HEK293 (cell line): ENCODE results near the gene GAK.

Experiments used
- CTCF ChIA-PET: fragments of 350-600 bp; formaldehyde crosslinking; extraction: SDS; loops from one replicate; lab custom pipeline; 2021; ENCODE audit warnings: antibody characterized with exemption; lab: Yijun Ruan, JAX
- POLR2A ChIA-PET: fragments of 300-600 bp; formaldehyde crosslinking; extraction: SDS; loops from one replicate; lab custom pipeline; 2020; ENCODE audit warnings: antibody characterized with exemption, inconsistent platforms; lab: Yijun Ruan, JAX
- H3K27ac ChIP-seq: fragments of 200-500 bp; sonication (Bioruptor generic); 2 replicates; pipeline ENCODE4 v1.5.1; 2014; ENCODE audit warnings: low read depth, low read length, control low read depth, inconsistent platforms; ENCODE audit errors: extremely low read depth
- H3K36me3 ChIP-seq, 2 experiments: fragments of 200-500 bp in 1 of 2; sonication (Bioruptor generic) in 1 of 2; 1 replicate in 1 of 2; 2 replicates in 1 of 2; pipeline ENCODE4 v1.5.1; 2014 to 2017; ENCODE audit warnings: inconsistent platforms in 2 of 2, low read length in 2 of 2; ENCODE audit not compliant: control insufficient read depth in 2 of 2, insufficient read depth in 1 of 2
- H3K4me1 ChIP-seq: fragments of 200-500 bp; sonication (Bioruptor generic); 2 replicates; pipeline ENCODE4 v1.5.1; 2014; ENCODE audit warnings: mild to moderate bottlenecking, low read length, inconsistent platforms; ENCODE audit not compliant: control insufficient read depth, insufficient read depth
- H3K4me3 ChIP-seq: 2 replicates; pipeline ENCODE4 v1.5.1; 2011; ENCODE audit warnings: low read depth, mild to moderate bottlenecking, control low read depth, low read length, moderate library complexity
- H3K9me3 ChIP-seq: fragments of 200-500 bp; sonication (Bioruptor generic); 2 replicates; pipeline ENCODE4 v1.5.1; 2014; ENCODE audit warnings: low read depth, low read length, inconsistent platforms; ENCODE audit not compliant: control insufficient read depth, insufficient read depth
- BCL11A ChIP-seq: fragments of 450-650 bp; formaldehyde crosslinking; IDR thresholded peaks from 2 replicates; pipeline ENCODE4 v1.5.1; 2016; ENCODE audit warnings: low read depth, missing biosample characterization, missing genetic modification characterization
- GLI2 ChIP-seq: fragments of 450-650 bp; formaldehyde crosslinking; IDR thresholded peaks from 2 replicates; pipeline ENCODE4; 2017; ENCODE audit warnings: missing biosample characterization, missing genetic modification characterization, low read depth, borderline replicate concordance
- GLIS1 ChIP-seq: fragments of 450-650 bp; formaldehyde crosslinking; IDR thresholded peaks from 2 replicates; pipeline ENCODE4 v1.5.1; 2016; ENCODE audit warnings: missing biosample characterization, missing genetic modification characterization
- GLIS2 ChIP-seq: fragments of 450-650 bp; formaldehyde crosslinking; IDR thresholded peaks from 2 replicates; pipeline ENCODE4 v1.5.1; 2016; ENCODE audit warnings: missing biosample characterization, missing genetic modification characterization
- HOXC10 ChIP-seq: sonication (generic); formaldehyde crosslinking; IDR thresholded peaks from 2 replicates; pipeline ENCODE4 v1.8.1; 2023; ENCODE audit warnings: mild to moderate bottlenecking, missing genetic modification reagents
- KLF1 ChIP-seq: fragments of 450-650 bp; formaldehyde crosslinking; IDR thresholded peaks from 2 replicates; pipeline ENCODE4 v1.5.1; 2016; ENCODE audit warnings: missing biosample characterization, missing genetic modification characterization
- KLF10 ChIP-seq: fragments of 450-650 bp; IDR thresholded peaks from 2 replicates; pipeline ENCODE4 v1.5.1; 2018; ENCODE audit warnings: missing biosample characterization, mild to moderate bottlenecking, missing genetic modification characterization
- KLF9 ChIP-seq: fragments of 450-650 bp; formaldehyde crosslinking; IDR thresholded peaks from 2 replicates; pipeline ENCODE4 v1.5.1; 2016; ENCODE audit warnings: missing biosample characterization, missing genetic modification characterization, low read depth
- MZF1 ChIP-seq: fragments of 450-650 bp; formaldehyde crosslinking; IDR thresholded peaks from 2 replicates; pipeline ENCODE4 v1.5.1; 2017; ENCODE audit warnings: missing biosample characterization, missing genetic modification characterization, borderline replicate concordance
- OVOL3 ChIP-seq: fragments of 450-650 bp; formaldehyde crosslinking; IDR thresholded peaks from 2 replicates; pipeline ENCODE4 v1.5.1; 2016; ENCODE audit warnings: missing biosample characterization, missing genetic modification characterization
- PRDM1 ChIP-seq: fragments of 450-650 bp; formaldehyde crosslinking; IDR thresholded peaks from 2 replicates; pipeline ENCODE4; 2016; ENCODE audit warnings: missing biosample characterization, missing genetic modification characterization
- SP3 ChIP-seq: fragments of 450-650 bp; formaldehyde crosslinking; IDR thresholded peaks from 2 replicates; pipeline ENCODE4 v1.5.1; 2016; ENCODE audit warnings: missing biosample characterization, missing genetic modification characterization
- TCF7L2 ChIP-seq: IDR thresholded peaks from 2 replicates; pipeline ENCODE4 v1.6.1; 2011; ENCODE audit warnings: low read depth, mild to moderate bottlenecking, inconsistent platforms, low read length, moderate library complexity, borderline replicate concordance
- ZBTB8A ChIP-seq: fragments of 450-650 bp; formaldehyde crosslinking; IDR thresholded peaks from 2 replicates; pipeline ENCODE4 v1.5.1; 2016; ENCODE audit warnings: missing biosample characterization, missing genetic modification characterization
- ZNF2 ChIP-seq: fragments of 450-650 bp; formaldehyde crosslinking; IDR thresholded peaks from 2 replicates; pipeline ENCODE4 v1.5.1; 2016; ENCODE audit warnings: missing biosample characterization, missing genetic modification characterization
- ZNF514 ChIP-seq: fragments of 450-650 bp; formaldehyde crosslinking; IDR thresholded peaks from 2 replicates; pipeline ENCODE4 v1.5.1; 2016; ENCODE audit warnings: missing biosample characterization, missing genetic modification characterization
- ZNF560 ChIP-seq: fragments of 450-650 bp; formaldehyde crosslinking; IDR thresholded peaks from 2 replicates; pipeline ENCODE4 v1.5.1; 2017; ENCODE audit warnings: missing biosample characterization, missing genetic modification characterization, borderline replicate concordance
- ZNF585B ChIP-seq: fragments of 450-650 bp; formaldehyde crosslinking; IDR thresholded peaks from 2 replicates; pipeline ENCODE4 v1.5.1; 2016; ENCODE audit warnings: missing biosample characterization, missing genetic modification characterization
- ZNF600 ChIP-seq: fragments of 450-650 bp; formaldehyde crosslinking; IDR thresholded peaks from 2 replicates; pipeline ENCODE4 v1.5.1; 2016; ENCODE audit warnings: missing biosample characterization, missing genetic modification characterization
- ZNF837 ChIP-seq: fragments of 450-650 bp; formaldehyde crosslinking; IDR thresholded peaks from 2 replicates; pipeline ENCODE4 v1.5.1; 2016; ENCODE audit warnings: missing biosample characterization, missing genetic modification characterization
- ZSCAN16 ChIP-seq: fragments of 450-650 bp; formaldehyde crosslinking; IDR thresholded peaks from 2 replicates; pipeline ENCODE4 v1.5.1; 2016; ENCODE audit warnings: missing biosample characterization, missing genetic modification characterization
- TF ChIP-seq, protein P1 (sequence below): fragments of 450-650 bp; formaldehyde crosslinking; IDR thresholded peaks from 2 replicates; pipeline ENCODE4 v1.5.1; 2016; ENCODE audit warnings: missing biosample characterization, missing genetic modification characterization
- TF ChIP-seq, protein P2 (sequence below): fragments of 450-650 bp; formaldehyde crosslinking; IDR thresholded peaks from 2 replicates; pipeline ENCODE4 v1.5.1; 2016; ENCODE audit warnings: missing biosample characterization, missing genetic modification characterization
- TF ChIP-seq, protein P3 (sequence below): fragments of 450-650 bp; formaldehyde crosslinking; IDR thresholded peaks from 2 replicates; pipeline ENCODE4 v1.5.1; 2016; ENCODE audit warnings: missing biosample characterization, missing genetic modification characterization
- TF ChIP-seq, protein P4 (sequence below): fragments of 450-650 bp; formaldehyde crosslinking; IDR thresholded peaks from 2 replicates; pipeline ENCODE4 v1.5.1; 2016; ENCODE audit warnings: missing biosample characterization, missing genetic modification characterization
- TF ChIP-seq, protein P5 (sequence below): fragments of 450-650 bp; formaldehyde crosslinking; IDR thresholded peaks from 2 replicates; pipeline ENCODE4 v1.5.1; 2017; ENCODE audit warnings: missing biosample characterization, missing genetic modification characterization

GAK gene

DNA sequence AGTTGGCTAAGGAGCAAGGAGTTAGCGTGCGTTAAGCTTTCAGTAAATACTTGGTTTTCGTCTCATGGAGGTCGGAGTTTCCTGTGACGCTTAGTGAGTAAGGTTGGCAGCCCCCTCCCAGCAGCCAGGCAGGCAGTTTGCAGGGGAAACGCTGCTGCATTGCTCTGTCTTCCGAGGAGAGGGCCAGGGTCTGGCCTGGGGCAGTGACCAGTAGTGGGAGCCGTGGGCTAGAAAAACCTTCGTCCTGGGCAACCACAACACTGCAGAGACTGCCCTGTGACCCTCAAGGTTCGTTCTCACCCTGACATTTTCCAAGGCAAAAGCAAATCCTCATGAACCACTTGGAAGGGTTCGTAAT is 576 bp upstream of the GAK start:
- Histone ChIP-seq H3K4me3 (peak overlapping the region; percentile 94), H3K36me3 (no peaks in the 10 kb centered on the region), H3K4me1 (peaks cover 5% of the 10 kb centered on the region; the same call in 1 of the 2 replicates), H3K9me3 (no peaks in the 10 kb centered on the region)
- POLR2A ChIA-PET = interaction anchor here (0.8 to 1.2 kb wide), 5 partner anchors 9 to 151 kb away, joined by 3 to 4 read pairs (median 3); no protein-coding TSS in a partner anchor
- CTCF ChIA-PET = no interaction called here
- TF ChIP-seq KLF10 = no peak
- TF ChIP-seq, protein P1, sequence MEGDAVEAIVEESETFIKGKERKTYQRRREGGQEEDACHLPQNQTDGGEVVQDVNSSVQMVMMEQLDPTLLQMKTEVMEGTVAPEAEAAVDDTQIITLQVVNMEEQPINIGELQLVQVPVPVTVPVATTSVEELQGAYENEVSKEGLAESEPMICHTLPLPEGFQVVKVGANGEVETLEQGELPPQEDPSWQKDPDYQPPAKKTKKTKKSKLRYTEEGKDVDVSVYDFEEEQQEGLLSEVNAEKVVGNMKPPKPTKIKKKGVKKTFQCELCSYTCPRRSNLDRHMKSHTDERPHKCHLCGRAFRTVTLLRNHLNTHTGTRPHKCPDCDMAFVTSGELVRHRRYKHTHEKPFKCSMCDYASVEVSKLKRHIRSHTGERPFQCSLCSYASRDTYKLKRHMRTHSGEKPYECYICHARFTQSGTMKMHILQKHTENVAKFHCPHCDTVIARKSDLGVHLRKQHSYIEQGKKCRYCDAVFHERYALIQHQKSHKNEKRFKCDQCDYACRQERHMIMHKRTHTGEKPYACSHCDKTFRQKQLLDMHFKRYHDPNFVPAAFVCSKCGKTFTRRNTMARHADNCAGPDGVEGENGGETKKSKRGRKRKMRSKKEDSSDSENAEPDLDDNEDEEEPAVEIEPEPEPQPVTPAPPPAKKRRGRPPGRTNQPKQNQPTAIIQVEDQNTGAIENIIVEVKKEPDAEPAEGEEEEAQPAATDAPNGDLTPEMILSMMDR = peak; percentile 64; the same call in 1 of the 2 replicates
- TF ChIP-seq, all 188 proteins: peak for 1
- peak overlapping the region; percentile 26; the same call in 1 of the 2 replicates for H3K27ac ChIP-seq

DNA sequence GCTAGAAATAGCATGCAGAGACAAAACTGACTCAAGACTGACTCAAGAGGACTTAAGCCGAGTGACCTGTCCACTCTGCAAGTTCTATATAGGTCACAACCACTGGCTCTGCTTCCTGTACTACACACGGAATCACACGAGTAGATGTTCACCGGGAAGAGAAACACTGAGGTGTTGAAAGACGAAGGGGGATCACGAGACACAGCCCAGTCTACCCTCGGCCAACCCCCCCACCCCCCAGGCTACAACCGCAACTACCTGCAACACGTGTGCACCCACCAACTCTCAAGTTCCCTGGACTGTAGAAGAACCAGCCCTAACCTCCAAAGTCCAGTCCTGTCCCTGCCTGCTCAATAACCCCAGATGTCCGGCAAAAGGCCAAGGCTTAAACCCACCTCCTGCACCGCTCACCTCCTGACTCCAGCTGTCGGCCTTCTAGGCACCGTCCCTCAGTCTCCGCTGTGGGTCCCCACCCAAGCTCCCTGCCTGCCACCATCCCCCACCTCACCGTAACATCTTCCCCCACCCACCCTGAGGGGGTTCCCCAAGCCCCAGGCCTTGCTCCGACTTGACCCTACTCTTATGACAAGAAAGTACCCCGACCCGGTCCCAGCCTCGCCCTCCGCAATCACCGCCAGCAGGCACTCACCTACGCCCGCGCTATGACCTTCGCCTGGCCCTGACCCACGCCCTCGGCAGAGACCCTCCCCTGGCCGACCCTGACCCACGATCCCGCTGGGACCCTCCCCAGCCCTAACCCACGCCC is 739 bp downstream of the GAK start:
- Histone ChIP-seq H3K4me1 (peaks cover 5% of the 10 kb centered on the region; the same call in 1 of the 2 replicates), H3K36me3 (no peaks in the 10 kb centered on the region), H3K9me3 (no peaks in the 10 kb centered on the region), H3K4me3 (peak overlapping the region; percentile 94), H3K27ac (peak overlapping the region; percentile 75)
- ChIA-PET POLR2A (interaction anchor here (0.9 to 1.2 kb wide), 3 partner anchors 10 to 150 kb away, joined by 3 to 4 read pairs (median 4); no protein-coding TSS in a partner anchor), CTCF (interaction anchor here (1.0 kb wide), 1 partner anchor 190 kb away, joined by 3 read pairs; no protein-coding TSS in a partner anchor)
- TF ChIP-seq BCL11A (tag by site-specific recombination) = peak; percentile 37; the same call in 1 of the 2 replicates
- no peak for TF ChIP-seq ZNF585B (tag by site-specific recombination)
- TF ChIP-seq, protein P2, sequence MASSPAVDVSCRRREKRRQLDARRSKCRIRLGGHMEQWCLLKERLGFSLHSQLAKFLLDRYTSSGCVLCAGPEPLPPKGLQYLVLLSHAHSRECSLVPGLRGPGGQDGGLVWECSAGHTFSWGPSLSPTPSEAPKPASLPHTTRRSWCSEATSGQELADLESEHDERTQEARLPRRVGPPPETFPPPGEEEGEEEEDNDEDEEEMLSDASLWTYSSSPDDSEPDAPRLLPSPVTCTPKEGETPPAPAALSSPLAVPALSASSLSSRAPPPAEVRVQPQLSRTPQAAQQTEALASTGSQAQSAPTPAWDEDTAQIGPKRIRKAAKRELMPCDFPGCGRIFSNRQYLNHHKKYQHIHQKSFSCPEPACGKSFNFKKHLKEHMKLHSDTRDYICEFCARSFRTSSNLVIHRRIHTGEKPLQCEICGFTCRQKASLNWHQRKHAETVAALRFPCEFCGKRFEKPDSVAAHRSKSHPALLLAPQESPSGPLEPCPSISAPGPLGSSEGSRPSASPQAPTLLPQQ (tag by site-specific recombination) = peak; percentile 71; the same call in 1 of the 2 replicates
- peak; percentile 55; the same call in 1 of the 2 replicates for TF ChIP-seq KLF1 (tag by site-specific recombination)
- no peak for TF ChIP-seq MZF1 (tag by site-specific recombination)
- TF ChIP-seq ZNF600 (tag by site-specific recombination) = 0 out of 2 replicates have a peak, but pooled peaks have one; percentile 3
- no peak for TF ChIP-seq HOXC10 (CRISPR knock-in tag)
- no peak for TF ChIP-seq ZNF837 (tag by site-specific recombination)
- TF ChIP-seq ZNF2 (tag by site-specific recombination) = no peak
- TF ChIP-seq ZNF560 (tag by site-specific recombination) = no peak
- no peak for TF ChIP-seq GLI2 (tag by site-specific recombination)
- TF ChIP-seq ZSCAN16 (tag by site-specific recombination) = no peak
- no peak for TF ChIP-seq ZBTB8A (tag by site-specific recombination)
- TF ChIP-seq, protein P3, sequence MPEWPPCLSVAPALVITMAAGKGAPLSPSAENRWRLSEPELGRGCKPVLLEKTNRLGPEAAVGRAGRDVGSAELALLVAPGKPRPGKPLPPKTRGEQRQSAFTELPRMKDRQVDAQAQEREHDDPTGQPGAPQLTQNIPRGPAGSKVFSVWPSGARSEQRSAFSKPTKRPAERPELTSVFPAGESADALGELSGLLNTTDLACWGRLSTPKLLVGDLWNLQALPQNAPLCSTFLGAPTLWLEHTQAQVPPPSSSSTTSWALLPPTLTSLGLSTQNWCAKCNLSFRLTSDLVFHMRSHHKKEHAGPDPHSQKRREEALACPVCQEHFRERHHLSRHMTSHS (tag by site-specific recombination) = no peak
- TF ChIP-seq, protein P4, sequence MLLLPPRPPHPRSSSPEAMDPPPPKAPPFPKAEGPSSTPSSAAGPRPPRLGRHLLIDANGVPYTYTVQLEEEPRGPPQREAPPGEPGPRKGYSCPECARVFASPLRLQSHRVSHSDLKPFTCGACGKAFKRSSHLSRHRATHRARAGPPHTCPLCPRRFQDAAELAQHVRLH = peak; percentile 16; the same call in 1 of the 2 replicates
- no peak for TF ChIP-seq ZNF514 (tag by site-specific recombination)
- TF ChIP-seq GLIS2 (tag by site-specific recombination) = peak; percentile 59
- peak; percentile 76 for TF ChIP-seq GLIS1 (tag by site-specific recombination)
- TF ChIP-seq, protein P5, sequence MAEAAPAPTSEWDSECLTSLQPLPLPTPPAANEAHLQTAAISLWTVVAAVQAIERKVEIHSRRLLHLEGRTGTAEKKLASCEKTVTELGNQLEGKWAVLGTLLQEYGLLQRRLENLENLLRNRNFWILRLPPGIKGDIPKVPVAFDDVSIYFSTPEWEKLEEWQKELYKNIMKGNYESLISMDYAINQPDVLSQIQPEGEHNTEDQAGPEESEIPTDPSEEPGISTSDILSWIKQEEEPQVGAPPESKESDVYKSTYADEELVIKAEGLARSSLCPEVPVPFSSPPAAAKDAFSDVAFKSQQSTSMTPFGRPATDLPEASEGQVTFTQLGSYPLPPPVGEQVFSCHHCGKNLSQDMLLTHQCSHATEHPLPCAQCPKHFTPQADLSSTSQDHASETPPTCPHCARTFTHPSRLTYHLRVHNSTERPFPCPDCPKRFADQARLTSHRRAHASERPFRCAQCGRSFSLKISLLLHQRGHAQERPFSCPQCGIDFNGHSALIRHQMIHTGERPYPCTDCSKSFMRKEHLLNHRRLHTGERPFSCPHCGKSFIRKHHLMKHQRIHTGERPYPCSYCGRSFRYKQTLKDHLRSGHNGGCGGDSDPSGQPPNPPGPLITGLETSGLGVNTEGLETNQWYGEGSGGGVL (tag by site-specific recombination) = 0 out of 2 replicates have a peak, but pooled peaks have one; percentile 19
- no peak for TF ChIP-seq KLF9 (tag by site-specific recombination)
- TF ChIP-seq, protein P1 = no peak
- no peak for TF ChIP-seq TCF7L2
- no peak for TF ChIP-seq PRDM1
- TF ChIP-seq OVOL3 (tag by site-specific recombination) = no peak
- TF ChIP-seq SP3 (tag by site-specific recombination) = no peak
